HEK293 (cell line): ENCODE data around the gene GALNT15.

Source experiments
- CTCF ChIA-PET: fragments of 350-600 bp; formaldehyde crosslinking; extraction: SDS; loops from one replicate; lab custom pipeline; 2021; ENCODE audit warnings: antibody characterized with exemption; lab: Yijun Ruan, JAX
- POLR2A ChIA-PET: fragments of 300-600 bp; formaldehyde crosslinking; extraction: SDS; loops from one replicate; lab custom pipeline; 2020; ENCODE audit warnings: antibody characterized with exemption, inconsistent platforms; lab: Yijun Ruan, JAX
- H3K27ac ChIP-seq: fragments of 200-500 bp; sonication (Bioruptor generic); 2 replicates; pipeline ENCODE4 v1.5.1; 2014; ENCODE audit warnings: low read depth, low read length, control low read depth, inconsistent platforms; ENCODE audit errors: extremely low read depth
- H3K36me3 ChIP-seq, 2 experiments: fragments of 200-500 bp in 1 of 2; sonication (Bioruptor generic) in 1 of 2; 1 replicate in 1 of 2; 2 replicates in 1 of 2; pipeline ENCODE4 v1.5.1; 2014 to 2017; ENCODE audit warnings: inconsistent platforms in 2 of 2, low read length in 2 of 2; ENCODE audit not compliant: control insufficient read depth in 2 of 2, insufficient read depth in 1 of 2
- H3K4me1 ChIP-seq: fragments of 200-500 bp; sonication (Bioruptor generic); 2 replicates; pipeline ENCODE4 v1.5.1; 2014; ENCODE audit warnings: mild to moderate bottlenecking, low read length, inconsistent platforms; ENCODE audit not compliant: control insufficient read depth, insufficient read depth
- H3K4me3 ChIP-seq: 2 replicates; pipeline ENCODE4 v1.5.1; 2011; ENCODE audit warnings: low read depth, mild to moderate bottlenecking, control low read depth, low read length, moderate library complexity
- H3K9me3 ChIP-seq: fragments of 200-500 bp; sonication (Bioruptor generic); 2 replicates; pipeline ENCODE4 v1.5.1; 2014; ENCODE audit warnings: low read depth, low read length, inconsistent platforms; ENCODE audit not compliant: control insufficient read depth, insufficient read depth
- KLF8 ChIP-seq: fragments of 450-650 bp; formaldehyde crosslinking; IDR thresholded peaks from 2 replicates; pipeline ENCODE4 v1.5.1; 2016; ENCODE audit warnings: missing biosample characterization, missing genetic modification characterization
- TSHZ1 ChIP-seq: fragments of 450-650 bp; formaldehyde crosslinking; IDR thresholded peaks from 2 replicates; pipeline ENCODE4 v1.5.1; 2016; ENCODE audit warnings: missing biosample characterization, missing genetic modification characterization, borderline replicate concordance
- YY2 ChIP-seq: fragments of 450-650 bp; formaldehyde crosslinking; IDR thresholded peaks from 2 replicates; pipeline ENCODE4 v1.5.1; 2016; ENCODE audit warnings: missing biosample characterization, missing genetic modification characterization
- ZBTB10 ChIP-seq: fragments of 450-650 bp; formaldehyde crosslinking; IDR thresholded peaks from 2 replicates; pipeline ENCODE4 v1.5.1; 2016; ENCODE audit warnings: missing biosample characterization, missing genetic modification characterization
- ZBTB17 ChIP-seq: fragments of 450-650 bp; formaldehyde crosslinking; IDR thresholded peaks from 2 replicates; pipeline ENCODE4 v1.5.1; 2016; ENCODE audit warnings: missing biosample characterization, missing genetic modification characterization
- ZBTB26 ChIP-seq: fragments of 450-650 bp; formaldehyde crosslinking; optimal IDR thresholded peaks from 2 replicates; pipeline ENCODE3; 2016; ENCODE audit warnings: missing biosample characterization, mild to moderate bottlenecking, missing genetic modification characterization
- ZBTB6 ChIP-seq: fragments of 450-650 bp; formaldehyde crosslinking; IDR thresholded peaks from 2 replicates; pipeline ENCODE4 v1.5.1; 2017; ENCODE audit warnings: missing biosample characterization, missing genetic modification characterization
- ZFHX2 ChIP-seq: fragments of 450-650 bp; formaldehyde crosslinking; conservative IDR thresholded peaks from 2 replicates; pipeline ENCODE4 v1.5.1; 2016; ENCODE audit warnings: missing biosample characterization, missing genetic modification characterization
- ZNF148 ChIP-seq: fragments of 450-650 bp; formaldehyde crosslinking; IDR thresholded peaks from 2 replicates; pipeline ENCODE4 v1.5.0; 2017; ENCODE audit warnings: missing biosample characterization, missing genetic modification characterization, borderline replicate concordance
- ZNF169 ChIP-seq: fragments of 450-650 bp; formaldehyde crosslinking; IDR thresholded peaks from 2 replicates; pipeline ENCODE4 v1.5.1; 2016; ENCODE audit warnings: missing biosample characterization, missing genetic modification characterization
- ZNF2 ChIP-seq: fragments of 450-650 bp; formaldehyde crosslinking; IDR thresholded peaks from 2 replicates; pipeline ENCODE4 v1.5.1; 2016; ENCODE audit warnings: missing biosample characterization, missing genetic modification characterization
- ZNF202 ChIP-seq: fragments of 450-650 bp; formaldehyde crosslinking; IDR thresholded peaks from 2 replicates; pipeline ENCODE4 v1.5.1; 2016; ENCODE audit warnings: missing biosample characterization, missing genetic modification characterization, borderline replicate concordance
- ZNF214 ChIP-seq: fragments of 450-650 bp; formaldehyde crosslinking; IDR thresholded peaks from 2 replicates; pipeline ENCODE4 v1.5.1; 2017; ENCODE audit warnings: missing biosample characterization, mild to moderate bottlenecking, missing genetic modification characterization, borderline replicate concordance
- ZNF585B ChIP-seq: fragments of 450-650 bp; formaldehyde crosslinking; IDR thresholded peaks from 2 replicates; pipeline ENCODE4 v1.5.1; 2016; ENCODE audit warnings: missing biosample characterization, missing genetic modification characterization
- ZNF624 ChIP-seq: fragments of 450-650 bp; formaldehyde crosslinking; IDR thresholded peaks from 2 replicates; pipeline ENCODE4 v1.5.1; 2017; ENCODE audit warnings: missing biosample characterization, missing genetic modification characterization
- ZNF639 ChIP-seq: fragments of 450-650 bp; formaldehyde crosslinking; IDR thresholded peaks from 2 replicates; pipeline ENCODE4 v1.5.1; 2016; ENCODE audit warnings: missing biosample characterization, missing genetic modification characterization
- ZSCAN5A ChIP-seq: fragments of 450-650 bp; formaldehyde crosslinking; IDR thresholded peaks from 2 replicates; pipeline ENCODE4 v1.5.1; 2016; ENCODE audit warnings: missing biosample characterization, missing genetic modification characterization

Gene GALNT15

GRCh38 chr3:16258866-16259265 lies 84.4 kb downstream of the GALNT15 start:
- CTCF ChIA-PET, result interaction anchor here (0.6 to 1.6 kb wide), 5 partner anchors 9 to 1058 kb away, joined by 3 to 10 read pairs (median 3); no protein-coding TSS in a partner anchor
- POLR2A ChIA-PET, result no interaction called here
- H3K9me3 ChIP-seq, result no peaks in the 10 kb centered on the region
- no peaks in the 10 kb centered on the region for H3K4me1 ChIP-seq
- H3K36me3 ChIP-seq, result peaks cover 3 to 39% of the 10 kb centered on the region in 2 experiments; a peak in 2 of 3 replicates
- no peak overlapping the region for H3K4me3 ChIP-seq
- no peak overlapping the region for H3K27ac ChIP-seq
- TF ChIP-seq KLF8 (no peak), ZNF214 (tag by site-specific recombination) (no peak), ZFHX2 (no peak), ZNF202 (tag by site-specific recombination) (no peak), ZNF148 (tag by site-specific recombination) (no peak), ZNF2 (no peak), ZNF585B (no peak), ZBTB6 (tag by site-specific recombination) (no peak), TSHZ1 (tag by site-specific recombination) (no peak), YY2 (tag by site-specific recombination) (no peak)
- TF ChIP-seq, all 188 proteins: peak for 0

GRCh38 chr3:16260046-16260445 lies 85.6 kb downstream of the GALNT15 start:
- ChIA-PET POLR2A (no interaction called here), CTCF (interaction anchor here (0.7 to 1.7 kb wide), 3 partner anchors 8 to 353 kb away, joined by 3 to 10 read pairs (median 8); no protein-coding TSS in a partner anchor)
- H3K27ac ChIP-seq, result no peak overlapping the region
- H3K4me1 ChIP-seq, result no peaks in the 10 kb centered on the region
- H3K4me3 ChIP-seq, result no peak overlapping the region
- no peaks in the 10 kb centered on the region for H3K9me3 ChIP-seq
- H3K36me3 ChIP-seq, result peaks cover 3 to 39% of the 10 kb centered on the region in 2 experiments; a peak in 2 of 3 replicates
- no peak for TF ChIP-seq ZBTB10 (tag by site-specific recombination)
- TF ChIP-seq ZBTB17 (tag by site-specific recombination), result no peak
- TF ChIP-seq ZBTB26 (tag by site-specific recombination), result no peak
- TF ChIP-seq ZNF169 (tag by site-specific recombination), result no peak
- TF ChIP-seq ZNF639 (tag by site-specific recombination), result no peak
- TF ChIP-seq ZSCAN5A, result no peak
- no peak for TF ChIP-seq ZNF148 (tag by site-specific recombination)
- TF ChIP-seq ZNF624 (tag by site-specific recombination), result no peak
